GM21526 (cell line): Measurements from ENCODE around the gene CHAD.
"Not testable (repeated sequence)": the region's sequence is repeated elsewhere in the genome, so short reads cannot be mapped to it uniquely, and the experiment has no call there.

Source experiments
- ATAC-seq: cut with Tn5 transposase; IDR thresholded peaks from one replicate; pipeline ENCODE4 v1.9.1; 2021; ENCODE audit warnings: moderate library complexity; ENCODE audit not compliant: unreplicated experiment, low FRiP score

The CHAD gene

DNA sequence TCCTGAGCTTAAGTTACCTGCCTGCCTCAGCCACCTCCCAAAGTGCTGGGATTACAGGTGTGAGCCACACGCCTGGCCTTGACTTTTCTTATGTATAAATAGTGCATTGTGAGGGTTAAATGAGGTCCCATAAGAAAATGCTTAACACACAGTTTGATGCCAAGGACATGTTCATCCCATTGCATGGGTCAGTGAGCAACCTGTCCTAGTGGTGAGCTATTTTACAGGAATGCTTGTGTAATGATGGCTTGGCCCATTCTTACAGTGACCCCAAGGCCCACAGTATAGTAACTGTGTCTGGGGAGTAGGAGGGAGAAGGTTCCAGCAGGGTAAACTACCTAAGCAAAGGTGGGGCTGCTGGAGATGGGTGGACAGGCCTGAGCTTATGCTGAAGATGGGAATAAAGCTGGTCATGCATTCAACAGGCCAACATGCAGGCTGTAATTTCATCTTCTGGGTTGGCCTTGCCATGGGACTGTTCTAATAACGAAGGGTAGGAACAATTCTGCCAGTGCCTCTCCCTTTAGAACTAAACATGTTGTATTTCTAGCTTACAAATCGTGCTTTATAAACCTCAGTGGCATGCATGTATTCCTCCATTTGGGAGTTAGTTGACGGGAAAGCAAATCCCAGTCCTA, 36.4 kb downstream of the CHAD start:
- ATAC-seq: no peak

- ATAC-seq: no peak
These were observed 37.7 kb downstream of the CHAD start for GRCh38 chr17:50430821-50431618.

GRCh38 chr17:50429793-50430192, 38.9 kb downstream of the CHAD start:
- no peak for ATAC-seq

GRCh38 chr17:50428831-50429424, 39.8 kb downstream of the CHAD start:
- no peak for ATAC-seq

GRCh38 chr17:50428126-50428525, 40.6 kb downstream of the CHAD start:
- ATAC-seq: not testable (repeated sequence)

DNA sequence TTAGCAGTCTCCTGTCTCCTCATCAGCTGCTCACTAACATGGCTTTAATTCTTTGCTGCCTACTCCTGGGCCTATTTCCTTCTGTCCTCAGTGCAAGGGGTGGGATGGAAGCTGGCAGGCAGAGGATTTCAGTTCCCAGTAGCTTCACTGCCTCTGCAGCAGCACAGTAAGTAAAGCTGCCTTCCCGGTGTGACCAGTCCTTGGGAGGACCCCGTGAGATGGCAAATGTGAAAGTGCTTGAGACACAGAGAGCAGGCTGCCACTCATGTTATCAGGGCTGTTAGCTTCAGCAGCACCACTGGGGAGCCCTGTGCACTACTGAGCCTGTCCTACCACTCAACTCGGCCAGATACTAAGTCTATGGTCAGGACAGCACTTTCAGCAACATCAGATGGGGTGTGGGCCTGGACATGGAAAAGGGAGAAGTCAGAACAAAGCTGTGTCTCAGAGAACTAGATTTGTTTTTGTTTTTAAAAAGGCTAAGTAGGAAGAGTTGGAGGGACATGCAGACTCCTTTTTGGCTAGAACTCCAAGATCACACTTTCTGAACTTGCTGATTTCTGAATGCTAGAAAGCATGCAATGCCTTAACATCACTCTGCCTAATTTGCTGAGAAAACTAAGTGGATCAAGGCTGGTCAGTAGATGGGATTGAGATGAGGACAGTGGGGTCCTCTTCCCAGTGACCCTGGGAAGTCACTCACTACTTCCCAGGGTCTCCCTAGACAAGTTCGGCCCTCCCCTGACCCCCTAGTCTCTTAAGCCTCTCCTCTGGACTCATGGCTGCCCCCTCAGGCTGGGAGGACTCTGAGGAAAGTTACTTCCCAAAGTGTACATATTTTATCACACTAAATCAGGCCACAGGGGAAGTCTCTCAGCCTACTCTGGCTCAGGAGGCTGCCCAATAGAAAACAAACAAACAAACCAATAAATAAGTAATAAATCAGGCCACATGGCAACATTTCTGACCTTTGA, 41.6 kb downstream of the CHAD start:
- no peak for ATAC-seq

DNA sequence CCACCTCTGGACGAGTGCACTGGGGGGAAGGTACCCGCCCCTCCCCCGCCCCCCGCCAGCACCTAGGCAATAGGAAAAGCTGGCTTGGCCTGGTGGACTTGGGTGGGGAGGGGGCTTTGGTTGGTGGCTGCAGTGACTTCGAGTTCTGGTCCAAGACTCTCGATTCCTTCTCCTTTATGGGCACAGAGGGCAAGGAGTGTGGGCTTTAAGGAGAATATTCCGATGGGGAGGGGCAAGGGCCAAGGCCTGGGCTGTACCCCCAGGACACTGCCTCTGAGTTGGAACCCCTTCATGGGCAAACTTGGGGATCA, 42.3 kb downstream of the CHAD start:
- no peak for ATAC-seq

DNA sequence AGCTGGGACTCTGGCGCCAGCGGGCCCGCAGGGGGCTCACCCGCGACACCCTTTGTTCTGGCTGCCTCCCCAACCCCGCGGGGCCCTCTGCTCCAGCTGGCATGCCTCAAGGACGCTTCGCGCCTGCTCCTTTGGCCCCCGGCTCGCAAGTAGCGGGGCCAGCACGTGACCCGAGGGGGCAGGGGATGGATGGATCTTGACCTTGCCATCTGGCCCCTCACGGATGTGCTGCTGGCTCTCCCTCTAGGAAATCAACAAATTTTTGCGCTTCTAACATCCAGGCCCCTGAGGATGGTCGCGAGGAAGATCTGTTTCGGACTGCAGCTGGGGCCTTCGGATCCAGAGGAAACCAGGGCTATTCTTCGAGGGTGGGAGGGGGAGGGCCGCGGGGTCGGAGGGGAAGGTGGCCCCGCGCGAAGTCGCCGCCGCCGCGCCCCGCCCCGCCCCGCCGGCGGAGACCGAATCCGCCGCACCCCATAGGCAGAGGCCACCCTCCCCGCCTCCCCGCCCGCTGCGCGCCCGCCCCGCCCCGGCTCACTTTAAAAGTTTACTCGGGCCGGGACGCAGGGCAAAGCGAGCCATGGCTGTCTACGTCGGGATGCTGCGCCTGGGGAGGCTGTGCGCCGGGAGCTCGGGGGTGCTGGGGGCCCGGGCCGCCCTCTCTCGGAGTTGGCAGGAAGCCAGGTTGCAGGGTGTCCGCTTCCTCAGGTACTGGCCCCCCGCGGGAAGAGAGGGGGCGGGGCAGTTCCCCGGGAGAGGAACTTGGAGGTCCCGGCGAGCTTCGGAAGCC, 42.8 kb downstream of the CHAD start, which contains the start of gene ACSF2:
Gene ACSF2, plus strand, starts transcription at position 537 of the 790 bp plus-strand sequence. Its CDS starts 44 bp downstream, at position 581.
- ATAC-seq: peak; percentile 47

- ATAC-seq: peak; percentile 7
These were observed 43.5 kb downstream of the CHAD start for GRCh38 chr17:50424996-50425681.

GRCh38 chr17:50424246-50424995, 44.3 kb downstream of the CHAD start:
- ATAC-seq: no peak

DNA sequence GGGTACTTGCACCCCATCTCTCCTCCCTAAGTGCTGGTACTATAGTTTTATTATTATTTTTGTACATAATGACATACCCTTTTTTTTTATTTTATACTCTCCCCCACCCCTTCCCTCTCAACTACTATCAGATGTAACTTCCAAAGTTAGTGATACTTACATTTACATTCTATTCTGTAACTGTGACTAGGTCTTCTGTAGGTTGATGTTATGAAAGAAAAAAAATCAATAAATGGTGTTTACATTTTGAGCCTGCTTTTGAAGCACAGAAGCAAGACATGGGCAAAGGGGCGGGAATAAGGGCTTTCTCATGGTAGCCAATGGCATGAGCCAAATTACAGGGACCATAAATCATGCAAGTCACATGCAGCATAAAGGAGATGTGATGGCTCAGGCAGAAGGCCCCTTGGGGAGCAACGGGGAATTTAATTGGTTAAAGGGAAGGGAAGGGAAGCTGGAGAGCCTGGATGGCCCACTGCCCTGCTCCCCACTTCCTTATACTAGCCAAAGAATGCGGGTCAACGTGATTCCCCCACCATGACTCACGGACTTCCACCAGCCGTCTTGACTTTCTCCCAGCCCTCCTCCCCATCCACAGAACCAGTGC, 45.0 kb downstream of the CHAD start:
- no peak for ATAC-seq

DNA sequence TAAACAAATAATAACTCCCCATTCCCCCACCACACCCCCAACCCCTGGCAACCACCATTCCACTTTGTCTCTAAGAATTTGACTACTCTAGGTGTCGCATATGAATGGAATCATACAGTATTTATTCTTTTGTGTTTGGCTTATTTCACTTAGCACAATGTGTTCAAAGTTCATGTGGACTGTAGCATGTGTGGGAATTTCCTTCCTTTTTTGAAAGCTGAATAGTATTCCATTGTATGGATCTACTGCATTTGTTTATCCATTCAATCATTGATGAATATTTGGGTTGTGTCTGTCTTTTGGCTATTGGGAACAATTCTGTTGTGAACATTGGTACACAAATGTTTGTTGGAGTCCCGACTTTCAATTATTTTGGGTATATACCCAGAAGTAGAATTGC, 45.9 kb downstream of the CHAD start:
- ATAC-seq: no peak

- no peak for ATAC-seq
These were observed 47.2 kb downstream of the CHAD start for GRCh38 chr17:50421308-50422051.

- ATAC-seq: no peak
These were observed 48.1 kb downstream of the CHAD start for GRCh38 chr17:50420419-50421112.

DNA sequence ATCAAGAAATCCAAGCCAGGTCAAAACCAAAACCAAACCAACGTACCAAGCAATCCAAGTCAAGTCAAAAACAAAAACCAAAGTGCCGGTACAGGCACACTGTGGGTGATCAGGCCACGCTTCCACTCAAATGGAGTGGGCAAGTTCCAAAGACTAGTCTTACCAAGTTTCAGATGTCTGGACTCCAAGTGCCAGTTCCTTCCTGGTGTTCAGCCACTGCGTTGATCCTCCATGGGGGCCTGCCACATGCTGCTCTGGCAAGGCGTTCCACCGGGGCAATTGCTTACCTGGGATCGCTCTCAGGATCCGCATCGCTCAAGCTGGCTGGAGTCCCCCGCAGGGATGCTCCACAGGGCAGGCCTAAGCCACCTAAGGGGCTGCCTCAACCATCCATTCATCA, 49.1 kb downstream of the CHAD start:
- not testable (repeated sequence) for ATAC-seq

DNA sequence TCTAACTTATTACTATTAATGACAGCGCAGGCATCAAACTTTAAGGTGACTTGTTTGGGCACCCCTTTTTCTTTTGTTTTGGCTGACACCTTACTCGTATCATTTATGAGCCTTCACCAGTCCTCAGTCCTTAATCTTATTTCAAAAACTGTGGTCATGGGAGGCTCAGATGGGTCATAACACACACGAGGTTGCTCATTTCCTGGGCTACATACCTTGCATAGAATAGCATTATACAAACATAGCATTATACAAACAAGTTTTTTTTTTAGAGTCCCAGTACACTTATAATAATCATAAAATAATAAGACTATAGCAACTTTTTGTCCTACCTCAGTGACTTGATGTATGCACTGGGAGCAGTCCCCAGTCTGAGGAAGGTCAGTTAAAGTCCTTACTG, 53.9 kb downstream of the CHAD start:
- ATAC-seq: no peak
